NCI-H345 treated with DMSO at 0.1 percent for 48 hours (cell line): ENCODE results near the gene PTX4.
"Not testable (repeated sequence)": the region's sequence is repeated elsewhere in the genome, so short reads cannot be mapped to it uniquely, and the experiment has no call there.

ENCODE experiments used
- DNase-seq: peaks from one replicate; lab custom pipeline; 2025; ENCODE audit not compliant: unreplicated experiment; lab: John Stamatoyannopoulos, UW

PTX4 gene

DNA sequence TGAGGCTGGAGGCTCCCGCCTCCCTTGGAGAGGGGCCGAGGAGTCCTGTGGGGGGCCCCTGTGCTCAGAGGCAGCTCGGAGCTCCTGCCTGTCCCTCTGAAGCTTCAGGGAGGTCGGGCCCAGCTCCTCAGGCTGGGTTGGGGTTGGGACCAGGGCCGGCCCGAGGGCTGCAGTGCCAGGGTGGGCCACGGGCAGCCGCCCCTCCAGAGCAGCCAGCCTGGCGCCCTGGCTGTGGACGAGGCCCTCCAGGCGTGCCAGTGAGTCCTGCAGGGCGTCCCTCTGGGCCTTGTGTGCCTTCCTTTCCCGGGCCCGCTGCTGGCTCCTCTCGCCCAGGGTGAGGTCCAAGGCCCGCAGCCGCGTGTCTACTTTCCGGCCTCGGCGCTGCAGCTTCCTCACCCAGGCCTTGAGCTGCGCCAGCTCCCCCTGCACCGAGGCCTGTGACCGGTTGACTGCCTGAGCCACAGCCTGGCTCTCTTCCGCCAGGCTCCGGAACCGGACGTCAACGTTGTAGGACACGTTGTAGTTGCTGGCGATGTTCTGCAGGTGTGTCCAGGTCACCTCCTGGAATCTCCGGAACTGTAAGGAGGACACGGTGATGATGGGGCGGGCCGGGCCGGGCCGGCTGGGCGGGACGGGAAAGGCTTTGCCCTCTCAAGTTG lies 1.2 kb downstream of the PTX4 start:
- DNase-seq, result no peak

- DNase-seq, result no peak
Observed at GRCh38 chr16:1486551-1487390, 2.0 kb downstream of the PTX4 start.

GRCh38 chr16:1485847-1486496 lies 2.8 kb downstream of the PTX4 start:
- no peak for DNase-seq

DNA sequence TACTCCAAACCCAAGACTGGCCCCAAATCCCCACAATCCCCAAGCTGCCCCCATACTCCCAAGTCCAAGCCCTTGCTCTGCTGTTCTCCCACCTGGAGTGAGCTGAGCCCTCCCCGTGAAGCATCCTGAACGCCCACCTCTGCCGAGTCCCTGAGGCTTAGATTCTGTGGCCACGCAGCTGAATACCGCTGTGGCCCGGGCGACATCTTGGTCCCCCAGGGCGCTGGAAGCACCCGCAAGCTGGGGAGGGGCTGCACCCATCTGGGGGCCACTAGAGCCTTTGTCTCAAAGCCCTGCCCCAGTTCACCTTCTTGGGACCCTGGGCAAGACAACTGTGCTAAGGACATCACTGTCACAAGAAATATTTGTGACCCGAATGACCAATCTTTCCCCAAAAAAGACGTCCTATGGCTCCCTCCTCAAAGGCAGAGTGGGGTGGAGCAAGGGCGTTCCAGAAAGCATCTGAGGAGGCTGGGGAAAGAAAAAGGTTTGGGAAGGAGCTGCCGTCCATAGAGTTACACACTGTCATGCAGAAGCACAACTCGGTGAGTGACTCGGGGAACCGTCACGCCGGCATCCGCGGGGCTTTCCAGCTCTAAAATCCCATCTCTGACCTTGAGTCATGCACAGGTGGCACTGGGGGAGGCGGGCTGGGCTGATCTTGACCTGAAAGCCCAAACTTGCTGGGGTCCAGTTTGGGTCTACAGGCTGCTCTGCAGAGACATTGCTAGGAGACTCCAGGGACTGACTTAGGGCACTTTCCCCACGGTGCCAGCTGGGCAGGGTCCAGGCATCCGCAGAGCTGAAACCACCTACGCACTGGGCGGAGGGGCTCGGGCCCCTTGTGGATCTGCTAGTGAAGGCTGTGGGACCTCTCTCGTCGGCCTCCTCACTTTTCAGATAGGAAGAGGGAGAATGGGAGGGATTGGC lies 6.6 kb downstream of the PTX4 start:
- DNase-seq, result no peak

GRCh38 chr16:1478937-1479336 lies 9.8 kb downstream of the PTX4 start:
- not testable (repeated sequence) for DNase-seq

- no peak for DNase-seq
Observed at GRCh38 chr16:1477033-1477432, 11.7 kb downstream of the PTX4 start.

DNA sequence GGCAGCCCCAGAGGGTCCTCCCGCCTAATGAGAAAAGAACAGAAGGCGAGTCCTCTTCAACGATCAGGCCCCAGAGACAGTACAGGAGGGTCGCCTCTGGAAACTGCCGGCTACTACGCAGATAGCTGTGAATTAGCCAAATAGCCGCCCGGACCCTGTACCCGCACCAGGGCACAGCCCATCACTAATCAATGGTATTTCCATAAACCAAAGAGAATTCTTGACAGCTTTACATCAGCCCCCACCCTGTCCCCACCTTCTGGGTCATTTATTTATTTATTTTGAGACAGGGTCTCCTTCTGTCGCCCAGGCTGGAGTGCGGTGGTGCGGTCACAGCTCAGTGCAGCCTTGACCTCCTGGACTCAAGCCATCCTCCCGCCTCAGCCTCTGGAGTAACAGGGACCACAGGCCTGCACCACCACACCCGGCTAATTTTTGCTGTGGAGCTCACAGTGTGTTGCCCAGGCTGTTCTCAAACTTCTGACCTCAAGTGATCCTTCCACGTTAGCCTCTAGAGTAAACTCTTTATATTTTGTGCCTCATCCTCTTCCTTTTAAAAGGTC lies 13.1 kb downstream of the PTX4 start:
- no peak for DNase-seq

GRCh38 chr16:1474796-1475551 lies 13.8 kb downstream of the PTX4 start, which contains the start of gene CLCN7:
CLCN7 (minus strand) TSS chr16:1475028; CDS start chr16:1474974, 54 bp downstream.
- peak; percentile 67 for DNase-seq

DNA sequence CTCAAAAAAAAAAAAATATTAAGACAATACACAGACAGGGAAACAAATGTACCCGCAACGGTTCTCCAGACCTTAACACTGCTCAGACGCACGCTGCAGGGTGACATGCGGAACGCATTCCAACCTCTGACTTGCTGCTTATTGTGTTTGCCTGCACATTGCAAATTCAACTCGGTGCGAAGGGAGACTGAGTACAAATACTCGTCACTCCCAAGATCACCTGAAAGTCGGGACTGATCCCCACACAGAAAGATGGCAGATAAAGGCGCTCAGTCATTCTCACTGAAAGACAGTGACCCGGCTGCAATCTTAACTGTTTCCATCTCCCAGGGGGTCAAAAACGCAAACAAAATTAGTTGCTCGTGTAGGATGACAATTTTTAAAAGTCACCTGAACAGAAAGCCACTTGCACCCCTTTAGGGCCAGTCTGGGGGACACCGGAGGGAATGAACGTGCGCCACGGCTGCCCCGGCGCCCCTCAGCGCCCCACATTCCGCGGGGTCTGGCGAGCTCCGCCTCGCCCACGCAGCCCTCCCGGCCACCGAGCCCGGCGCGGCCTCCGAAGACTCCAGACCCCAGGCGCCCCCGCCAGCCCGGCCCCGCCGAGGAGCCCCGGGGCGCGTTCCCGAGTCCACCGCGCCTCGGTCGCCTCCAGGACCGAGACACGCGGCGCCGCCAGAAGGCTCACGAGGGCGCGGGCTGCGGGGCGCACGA lies 14.5 kb downstream of the PTX4 start:
- no peak for DNase-seq

- no peak for DNase-seq
Observed at GRCh38 chr16:1472974-1473373, 15.8 kb downstream of the PTX4 start.

- DNase-seq, result no peak
Observed at GRCh38 chr16:1471569-1472194, 17.1 kb downstream of the PTX4 start.

DNA sequence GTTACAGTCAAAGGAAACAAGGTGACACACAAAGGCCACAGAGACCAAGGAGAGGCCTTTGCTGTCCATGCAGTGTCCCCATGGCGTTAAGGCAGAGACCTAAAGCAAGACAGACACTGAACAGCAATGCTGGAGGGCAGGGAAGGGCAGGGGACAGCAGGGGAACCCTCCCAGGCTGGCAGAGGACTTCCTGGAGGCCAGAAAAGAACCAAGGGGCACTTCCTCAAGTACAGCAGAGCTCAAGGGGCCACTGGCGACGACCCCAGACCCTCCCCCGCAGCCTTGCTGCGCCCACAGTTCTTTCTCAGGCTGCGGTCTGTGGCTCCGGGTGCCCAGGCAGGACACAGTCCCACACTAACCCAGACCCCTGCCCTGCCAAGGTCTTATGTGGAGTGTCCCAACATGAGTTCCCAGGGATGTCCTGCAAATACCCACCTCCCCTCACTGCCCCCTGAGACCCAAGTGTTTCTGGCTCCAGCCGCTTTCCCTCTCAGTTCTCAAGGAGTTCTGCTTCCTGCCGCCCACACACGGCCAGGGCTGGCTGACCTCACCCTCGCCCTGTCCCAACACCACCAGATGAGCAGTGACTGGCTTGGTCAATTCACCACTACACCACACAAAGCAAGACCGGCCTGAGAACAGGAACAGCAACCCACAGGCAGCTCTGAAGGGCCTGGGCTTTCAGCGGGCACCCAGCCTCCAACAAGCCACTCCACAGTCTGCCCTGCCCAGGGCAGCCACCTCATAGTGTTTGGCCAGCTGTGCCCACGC lies 18.1 kb downstream of the PTX4 start:
- DNase-seq, result no peak

DNA sequence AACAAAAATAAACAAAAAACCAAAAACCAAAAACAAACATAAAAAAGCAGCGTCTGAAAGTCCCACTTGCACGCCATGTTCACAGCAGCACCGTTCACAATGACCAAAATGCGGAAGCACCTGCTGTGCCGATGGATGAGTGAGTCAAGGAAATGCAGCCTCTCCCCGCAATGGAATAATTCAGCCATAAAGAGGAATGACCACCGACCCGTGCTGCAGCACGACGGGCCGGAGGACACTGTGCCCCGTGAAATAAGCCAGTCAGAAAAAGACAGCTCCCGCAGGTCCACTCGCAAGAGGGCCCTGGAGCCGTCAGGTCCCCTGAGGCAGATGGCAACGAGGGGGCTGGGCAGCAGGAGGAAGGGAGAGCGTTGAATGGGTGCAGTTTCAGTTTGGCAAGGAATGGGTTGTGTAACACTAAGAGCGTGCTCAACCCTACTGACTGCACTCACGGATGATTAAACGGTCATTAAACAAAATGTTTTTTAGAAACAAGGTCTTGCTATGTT lies 19.0 kb downstream of the PTX4 start:
- DNase-seq, result no peak

DNA sequence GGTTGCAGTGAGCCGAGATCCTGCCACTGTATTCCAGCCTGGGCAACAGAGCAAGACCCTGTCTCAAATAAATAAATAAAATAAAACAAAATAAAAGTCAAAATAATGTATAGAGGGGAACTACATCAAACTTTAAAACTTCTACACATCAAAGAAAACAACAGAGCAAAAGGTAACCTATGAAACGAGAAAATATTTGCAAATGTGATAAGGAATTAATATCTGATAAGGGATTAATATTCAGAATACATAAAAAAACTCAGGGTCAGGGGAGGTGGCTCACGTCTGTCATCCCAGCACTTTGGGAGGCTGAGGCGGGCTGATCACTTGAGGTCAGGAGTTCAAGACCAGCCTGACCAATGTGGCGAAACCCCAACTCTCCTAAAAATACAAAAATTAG lies 19.6 kb downstream of the PTX4 start:
- DNase-seq, result not testable (repeated sequence)

- no peak for DNase-seq
Observed at GRCh38 chr16:1468426-1468810, 20.3 kb downstream of the PTX4 start.

DNA sequence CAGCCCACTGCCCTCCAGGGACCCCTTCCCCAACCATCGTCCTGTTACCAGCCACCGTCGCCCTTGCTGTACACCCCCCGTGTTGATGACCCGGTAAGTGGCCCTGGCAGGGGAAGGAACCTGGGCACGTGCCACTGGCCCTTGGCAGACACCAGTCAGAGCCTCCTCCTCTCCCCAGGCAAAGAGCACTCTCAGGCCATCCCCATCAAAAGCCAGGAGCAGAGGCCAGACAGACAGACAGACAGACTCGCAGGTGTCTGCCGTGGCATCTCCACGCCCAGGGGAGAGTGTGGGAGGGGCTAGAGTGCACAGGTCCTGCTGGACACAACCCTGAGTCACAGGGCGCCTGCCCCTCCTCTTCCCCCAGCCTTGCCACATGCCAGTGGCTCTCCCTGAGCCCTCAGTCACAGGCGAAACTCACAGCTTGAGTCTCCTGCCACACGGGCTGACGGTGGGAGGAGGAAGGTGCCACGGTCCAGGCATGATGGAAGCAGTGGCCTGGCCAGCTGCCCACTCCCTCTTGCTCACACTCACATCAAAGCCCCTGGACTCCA lies 21.7 kb downstream of the PTX4 start:
- no peak for DNase-seq

DNA sequence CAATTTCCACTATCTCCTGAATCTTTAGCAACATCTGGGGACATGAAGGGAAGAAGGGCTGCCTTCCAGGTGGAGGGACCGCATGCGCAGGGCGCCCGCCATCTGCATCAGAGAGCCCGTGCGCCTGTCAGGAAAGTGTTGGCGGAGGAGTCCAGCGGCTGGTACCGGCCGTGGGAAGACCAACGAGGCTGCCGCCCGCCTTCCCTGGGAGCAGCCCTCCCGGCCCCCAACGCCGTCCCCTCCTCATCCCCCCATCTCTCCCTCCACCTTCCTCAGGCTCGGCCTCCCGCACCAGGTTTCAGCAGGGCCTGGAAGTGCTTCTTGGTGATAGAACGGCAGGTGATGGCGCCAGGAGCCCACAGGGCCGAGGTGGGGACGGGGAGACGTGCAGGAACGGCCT lies 22.7 kb downstream of the PTX4 start:
- DNase-seq, result no peak

DNA sequence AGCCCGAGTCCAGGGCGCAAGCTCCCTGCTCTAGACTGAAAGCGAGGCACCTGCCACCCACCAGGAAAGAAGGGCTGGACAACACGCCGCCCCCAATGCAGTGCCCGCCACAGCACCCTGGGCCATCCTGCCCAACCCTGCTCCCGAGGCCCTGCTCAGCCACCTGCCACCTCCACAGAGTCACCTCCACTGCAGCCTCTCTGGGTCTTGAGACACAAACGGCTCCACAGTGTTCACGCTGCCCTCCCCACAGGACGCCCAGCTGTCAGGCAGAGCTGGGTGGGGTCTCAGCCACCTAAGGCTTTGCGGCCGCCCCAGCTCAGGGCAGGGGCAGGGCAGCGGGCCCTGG lies 23.2 kb downstream of the PTX4 start:
- no peak for DNase-seq
